ENCODE measurements around the gene DCPS.
"Not testable (repeated sequence)": the region's sequence is repeated elsewhere in the genome, so short reads cannot be mapped to it uniquely, and the experiment has no call there.

Gene DCPS

GRCh38 chr11:126303623-126304456, at the start of gene DCPS:
Gene DCPS, plus strand, starts transcription at chr11:126304060. Its CDS starts 21 bp downstream, at chr11:126304081.
- H3K4me3 ChIP-seq (ENCODE audit: low read depth, low read length): peak within 1 kb of the TSS; percentile 85
- TF ChIP-seq CTCF (IDR thresholded peaks at IDR 0.05; ENCODE audit: low read depth, low read length): no peak

GRCh38 chr11:126254819-126255218, 49.0 kb upstream of the DCPS start:
- H3K4me3 ChIP-seq (ENCODE audit: low read depth, low read length): no peak overlapping the region
- TF ChIP-seq CTCF (IDR thresholded peaks at IDR 0.05; ENCODE audit: low read depth, low read length): no peak

- not testable (repeated sequence) for H3K4me3 ChIP-seq (ENCODE audit: low read depth, low read length)
These were observed 48.4 kb upstream of the DCPS start for GRCh38 chr11:126255507-126255906.

GRCh38 chr11:126256216-126256615, 47.6 kb upstream of the DCPS start:
- no peak overlapping the region for H3K4me3 ChIP-seq (ENCODE audit: low read depth, low read length)
- no peak for TF ChIP-seq CTCF (IDR thresholded peaks at IDR 0.05; ENCODE audit: low read depth, low read length)

- H3K4me3 ChIP-seq (ENCODE audit: low read depth, low read length): no peak overlapping the region
- TF ChIP-seq CTCF (IDR thresholded peaks at IDR 0.05; ENCODE audit: low read depth, low read length): no peak
These were observed 46.7 kb upstream of the DCPS start for GRCh38 chr11:126257144-126257543.

- no peak overlapping the region for H3K4me3 ChIP-seq (ENCODE audit: low read depth, low read length)
These were observed 46.1 kb upstream of the DCPS start for GRCh38 chr11:126257764-126258163.

GRCh38 chr11:126262216-126262615, 41.6 kb upstream of the DCPS start:
- TF ChIP-seq CTCF (IDR thresholded peaks at IDR 0.05; ENCODE audit: low read depth, low read length): no peak
- H3K4me3 ChIP-seq (ENCODE audit: low read depth, low read length): no peak overlapping the region

More at GRCh38 chr11:126257764-126258163, 46.1 kb upstream of the DCPS start:
- TF ChIP-seq CTCF (IDR thresholded peaks at IDR 0.05; ENCODE audit: low read depth, low read length): no peak
